Liver (tissue), 9 donors: ENCODE data around the gene AS3MT. TPM values are rescaled to one million over a fixed set of nuclear protein-coding genes. Genes with fewer than 3 reads are reported as not detected.
"Not testable (repeated sequence)": the region's sequence is repeated elsewhere in the genome, so short reads cannot be mapped to it uniquely, and the experiment has no call there.

Experiments
- DNase-seq: peaks from one replicate; pipeline ENCODE4 v3.0.0-alpha.2; 2017; ENCODE audit warnings: low spot score
- H3K27ac ChIP-seq, 2 donors: one replicate each; pipeline ENCODE4 v1.7.0; 2013; ENCODE audit warnings: inconsistent platforms in 2 of 2, low read length in 2 of 2, control low read depth in 1 of 2, low read depth in 1 of 2, mild to moderate bottlenecking in 1 of 2
- H3K27me3 ChIP-seq, 4 donors: one replicate each; pipeline versions ENCODE4 v1.6.1 to v1.7.0; 2013; ENCODE audit warnings: low read length in 3 of 4, inconsistent platforms in 1 of 4, mild to moderate bottlenecking in 1 of 4, moderate library complexity in 1 of 4; ENCODE audit not compliant: control insufficient read depth in 4 of 4, insufficient read depth in 4 of 4
- H3K36me3 ChIP-seq, 4 donors: one replicate each; pipeline versions ENCODE4 v1.6.1 to v1.7.0; 2013; ENCODE audit warnings: low read length in 3 of 4, mild to moderate bottlenecking in 3 of 4, low read depth in 1 of 4, moderate library complexity in 1 of 4; ENCODE audit not compliant: control insufficient read depth in 4 of 4, insufficient read depth in 3 of 4
- H3K4me1 ChIP-seq, 4 donors: one replicate each; pipeline versions ENCODE4 v1.6.1 to v1.7.0; 2013; ENCODE audit warnings: low read length in 3 of 4, mild to moderate bottlenecking in 3 of 4, moderate library complexity in 1 of 4; ENCODE audit not compliant: control insufficient read depth in 4 of 4, insufficient read depth in 4 of 4
- H3K4me3 ChIP-seq, 3 donors: one replicate each; pipeline versions ENCODE4 v1.6.1 to v1.7.0; 2013; ENCODE audit warnings: low read length in 3 of 3, control low read depth in 1 of 3, low read depth in 1 of 3, mild to moderate bottlenecking in 1 of 3
- H3K9ac ChIP-seq, 2 donors: one replicate each; pipeline ENCODE4 v1.7.0; 2013; ENCODE audit warnings: low read length in 2 of 2, mild to moderate bottlenecking in 2 of 2, moderate library complexity in 2 of 2, control low read depth in 1 of 2, low read depth in 1 of 2
- H3K9me3 ChIP-seq, 4 donors: one replicate each; pipeline versions ENCODE4 v1.6.1 to v1.7.0; 2013; ENCODE audit warnings: low read length in 3 of 4; ENCODE audit not compliant: control insufficient read depth in 4 of 4
- EGR1 ChIP-seq, 2 donors: IDR thresholded peaks; 2 replicates each; pipeline ENCODE4 v1.6.1; 2016 to 2018; ENCODE audit warnings: antibody characterized with exemption in 2 of 2, low read depth in 2 of 2
- FOXA1 ChIP-seq: IDR thresholded peaks from 2 replicates; pipeline ENCODE4 v1.6.1; 2016; ENCODE audit warnings: antibody characterized with exemption
- FOXA2 ChIP-seq: IDR thresholded peaks from 2 replicates; pipeline ENCODE4 v1.6.1; 2016; ENCODE audit warnings: antibody characterized with exemption
- GABPA ChIP-seq, 2 donors: IDR thresholded peaks in 1 of 2; conservative IDR thresholded peaks in 1 of 2; 2 replicates each; pipeline ENCODE4 v1.6.1; 2016; ENCODE audit warnings: antibody characterized with exemption in 2 of 2, mild to moderate bottlenecking in 1 of 2, moderate library complexity in 1 of 2
- HNF4A ChIP-seq, 2 donors: conservative IDR thresholded peaks; 2 replicates each; pipeline ENCODE4 v1.6.1; 2016; ENCODE audit warnings: antibody characterized with exemption in 2 of 2, mild to moderate bottlenecking in 2 of 2
- HNF4G ChIP-seq: IDR thresholded peaks from 2 replicates; pipeline ENCODE4 v1.6.1; 2016; ENCODE audit warnings: antibody characterized with exemption
- JUND ChIP-seq, 2 donors: IDR thresholded peaks; 2 replicates each; pipeline ENCODE4 v1.6.1; 2016; ENCODE audit warnings: antibody characterized with exemption in 2 of 2
- NR2F2 ChIP-seq: IDR thresholded peaks from 2 replicates; pipeline ENCODE4 v1.6.1; 2016; ENCODE audit warnings: antibody characterized with exemption
- RAD21 ChIP-seq, 2 donors: IDR thresholded peaks; 2 replicates each; pipeline ENCODE4 v1.6.1; 2016; ENCODE audit warnings: antibody characterized with exemption in 2 of 2, mild to moderate bottlenecking in 2 of 2
- RXRA ChIP-seq, 2 donors: IDR thresholded peaks; 2 replicates each; pipeline ENCODE4 v1.6.1; 2017 to 2018; ENCODE audit warnings: antibody characterized with exemption in 2 of 2, mild to moderate bottlenecking in 1 of 2
- SP1 ChIP-seq: IDR thresholded peaks from 2 replicates; pipeline ENCODE4 v1.6.1; 2018; ENCODE audit warnings: antibody characterized with exemption, mild to moderate bottlenecking
- TAF1 ChIP-seq: conservative IDR thresholded peaks from 2 replicates; pipeline ENCODE4 v1.6.1; 2016; ENCODE audit warnings: antibody characterized with exemption, mild to moderate bottlenecking
- YY1 ChIP-seq: IDR thresholded peaks from 2 replicates; pipeline ENCODE4 v1.6.1; 2016; ENCODE audit warnings: antibody characterized with exemption, mild to moderate bottlenecking
- WGBS: extraction: QIAGEN DNeasy Blood & Tissue Kit; methylation state at CpG from one replicate; pipeline ENCODE4 v1.1.7; 2013; 5-methylcytosine and 5-hydroxymethylcytosine counted together
- polyA plus RNA-seq, 2 donors: library from polyadenylated mRNA; stranded (reverse) in 1 of 2; unstranded in 1 of 2; fragments of 200-250 nt in 1 of 2; fragments of >200 nt in 1 of 2; fragmentation: Nextera tagmentation in 1 of 2; extraction: Ambion mirVana in 1 of 2; gene quantifications; one replicate each; pipeline versions ENCODE4 v1.2.1 to v1.2.3, GENCODE V29; 2013 to 2015
- total RNA-seq, 2 donors: library from RNA; depleted of rRNA; stranded (reverse); fragments of >200 nt; gene quantifications; one replicate each; pipeline ENCODE4 v1.2.3, GENCODE V29; 2014
- TF ChIP-seq, protein P1 (sequence below): fragments of 150-350 bp; IDR thresholded peaks from 2 replicates; pipeline ENCODE4 v1.5.1; 2017; ENCODE audit warnings: improper control_type of control experiment, low read depth, low read length; ENCODE audit not compliant: missing input control
- TF ChIP-seq, protein P2 (sequence below): IDR thresholded peaks from 2 replicates; pipeline ENCODE4 v1.6.1; 2016; ENCODE audit warnings: antibody characterized with exemption
- TF ChIP-seq, protein P3 (sequence below): IDR thresholded peaks from 2 replicates; pipeline ENCODE4 v1.6.1; 2016; ENCODE audit warnings: antibody characterized with exemption
- TF ChIP-seq, protein P4 (sequence below): IDR thresholded peaks from 2 replicates; pipeline ENCODE4 v1.6.1; 2016; ENCODE audit warnings: antibody characterized with exemption, mild to moderate bottlenecking
- TF ChIP-seq, protein P5 (sequence below): IDR thresholded peaks from 2 replicates; pipeline ENCODE4 v1.6.1; 2016; ENCODE audit warnings: antibody characterized with exemption
- donor health status: healthy.
- donor health status: healthy.
- donor health status: healthy.
- donor health status: healthy.
- donor health status: healthy.

AS3MT gene
- total and polyA plus RNA-seq, 4 donors = 13.4 to 38.1 (median 16.2) TPM

DNA sequence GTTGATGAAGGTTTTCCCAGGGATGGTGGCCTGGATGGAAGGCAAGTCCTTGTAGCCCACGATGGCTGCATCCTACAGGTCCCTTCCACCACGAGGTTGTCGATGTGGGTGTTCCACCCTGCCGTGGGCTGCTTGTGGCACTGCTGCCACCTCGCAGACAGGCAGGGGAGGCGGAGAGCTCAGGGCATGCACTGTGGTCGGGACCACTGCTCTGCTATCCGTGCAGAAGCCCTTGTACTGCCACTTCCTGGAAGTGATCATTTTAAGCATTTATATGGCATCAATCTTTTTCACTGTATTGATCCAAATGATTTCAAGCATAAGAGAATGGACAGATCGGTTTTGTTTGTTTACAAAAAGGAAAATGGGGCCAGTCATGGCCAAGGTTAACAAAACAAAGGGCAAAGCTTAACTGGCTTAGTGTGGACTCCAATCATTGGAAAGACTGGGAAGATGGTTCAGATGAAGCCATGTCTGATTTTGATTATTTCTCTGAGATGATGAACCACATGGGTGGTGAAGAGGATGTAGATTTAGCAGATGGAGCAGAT, 23.8 kb upstream of the AS3MT start (continued):
- TF ChIP-seq, protein P1, sequence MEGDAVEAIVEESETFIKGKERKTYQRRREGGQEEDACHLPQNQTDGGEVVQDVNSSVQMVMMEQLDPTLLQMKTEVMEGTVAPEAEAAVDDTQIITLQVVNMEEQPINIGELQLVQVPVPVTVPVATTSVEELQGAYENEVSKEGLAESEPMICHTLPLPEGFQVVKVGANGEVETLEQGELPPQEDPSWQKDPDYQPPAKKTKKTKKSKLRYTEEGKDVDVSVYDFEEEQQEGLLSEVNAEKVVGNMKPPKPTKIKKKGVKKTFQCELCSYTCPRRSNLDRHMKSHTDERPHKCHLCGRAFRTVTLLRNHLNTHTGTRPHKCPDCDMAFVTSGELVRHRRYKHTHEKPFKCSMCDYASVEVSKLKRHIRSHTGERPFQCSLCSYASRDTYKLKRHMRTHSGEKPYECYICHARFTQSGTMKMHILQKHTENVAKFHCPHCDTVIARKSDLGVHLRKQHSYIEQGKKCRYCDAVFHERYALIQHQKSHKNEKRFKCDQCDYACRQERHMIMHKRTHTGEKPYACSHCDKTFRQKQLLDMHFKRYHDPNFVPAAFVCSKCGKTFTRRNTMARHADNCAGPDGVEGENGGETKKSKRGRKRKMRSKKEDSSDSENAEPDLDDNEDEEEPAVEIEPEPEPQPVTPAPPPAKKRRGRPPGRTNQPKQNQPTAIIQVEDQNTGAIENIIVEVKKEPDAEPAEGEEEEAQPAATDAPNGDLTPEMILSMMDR = no peak

DNA sequence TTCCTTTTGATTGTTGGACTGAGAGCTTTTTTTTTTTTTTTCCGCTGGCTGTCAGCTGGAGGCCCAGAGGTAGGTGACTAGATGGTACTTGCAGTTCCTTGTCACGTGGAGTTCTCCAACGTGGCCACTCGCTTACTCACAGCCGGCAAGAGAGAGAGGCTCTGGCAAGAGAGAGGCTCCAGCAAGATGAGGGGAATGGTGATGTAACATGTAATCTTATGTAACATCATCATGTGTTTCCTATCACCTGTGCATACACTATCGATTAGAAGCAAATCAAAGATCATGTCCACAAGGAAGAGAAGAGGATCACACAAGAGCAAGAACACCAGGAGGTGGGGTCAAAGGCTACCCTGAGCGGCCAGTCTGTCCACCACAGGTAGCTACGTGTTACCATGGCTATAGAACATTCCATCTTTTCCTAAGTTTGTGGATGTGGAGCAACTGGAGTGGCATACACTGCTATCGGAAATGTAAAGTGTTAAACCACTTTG, 19.2 kb upstream of the AS3MT start:
- Histone ChIP-seq H3K9ac (no peak overlapping the region), H3K27ac (peak overlapping the region; percentile 72 to 80), H3K9me3 (peaks cover 0 to 4% (median 0%) of the 10 kb centered on the region in 4 donors), H3K36me3 (no peaks in the 10 kb centered on the region), H3K4me3 (no peak overlapping the region), H3K4me1 (peaks cover under 1 to 17% (median 8%) of the 10 kb centered on the region in 4 donors), H3K27me3 (no peaks in the 10 kb centered on the region)
- no peak for DNase-seq
- TF ChIP-seq, protein P2, sequence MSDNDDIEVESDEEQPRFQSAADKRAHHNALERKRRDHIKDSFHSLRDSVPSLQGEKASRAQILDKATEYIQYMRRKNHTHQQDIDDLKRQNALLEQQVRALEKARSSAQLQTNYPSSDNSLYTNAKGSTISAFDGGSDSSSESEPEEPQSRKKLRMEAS = peak; percentile 99
- TF ChIP-seq HNF4A (conservative IDR thresholded peaks at IDR 0.05) = peak; percentile 94 to 97
- TF ChIP-seq FOXA1 = peak; percentile 74
- TF ChIP-seq HNF4G = peak; percentile 82
- TF ChIP-seq YY1 = peak; percentile 93
- TF ChIP-seq, protein P3, sequence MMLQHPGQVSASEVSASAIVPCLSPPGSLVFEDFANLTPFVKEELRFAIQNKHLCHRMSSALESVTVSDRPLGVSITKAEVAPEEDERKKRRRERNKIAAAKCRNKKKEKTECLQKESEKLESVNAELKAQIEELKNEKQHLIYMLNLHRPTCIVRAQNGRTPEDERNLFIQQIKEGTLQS = peak; percentile 98
- peak; percentile 84 for TF ChIP-seq NR2F2
- no peak for TF ChIP-seq TAF1
- peak; percentile 93 for TF ChIP-seq RXRA (IDR thresholded peaks at IDR 0.05)
- peak; percentile 52 to 57 for TF ChIP-seq RAD21 (IDR thresholded peaks at IDR 0.05)
- peak; percentile 67 to 90 for TF ChIP-seq EGR1 (IDR thresholded peaks at IDR 0.05; ENCODE audit: low read depth in 2 of 2)
- peak in 1 of 2 donors; percentile 71 for TF ChIP-seq GABPA (IDR thresholded peaks at IDR 0.05 in 1 of 2, conservative IDR thresholded peaks at IDR 0.05 in 1 of 2)
- TF ChIP-seq, protein P4, sequence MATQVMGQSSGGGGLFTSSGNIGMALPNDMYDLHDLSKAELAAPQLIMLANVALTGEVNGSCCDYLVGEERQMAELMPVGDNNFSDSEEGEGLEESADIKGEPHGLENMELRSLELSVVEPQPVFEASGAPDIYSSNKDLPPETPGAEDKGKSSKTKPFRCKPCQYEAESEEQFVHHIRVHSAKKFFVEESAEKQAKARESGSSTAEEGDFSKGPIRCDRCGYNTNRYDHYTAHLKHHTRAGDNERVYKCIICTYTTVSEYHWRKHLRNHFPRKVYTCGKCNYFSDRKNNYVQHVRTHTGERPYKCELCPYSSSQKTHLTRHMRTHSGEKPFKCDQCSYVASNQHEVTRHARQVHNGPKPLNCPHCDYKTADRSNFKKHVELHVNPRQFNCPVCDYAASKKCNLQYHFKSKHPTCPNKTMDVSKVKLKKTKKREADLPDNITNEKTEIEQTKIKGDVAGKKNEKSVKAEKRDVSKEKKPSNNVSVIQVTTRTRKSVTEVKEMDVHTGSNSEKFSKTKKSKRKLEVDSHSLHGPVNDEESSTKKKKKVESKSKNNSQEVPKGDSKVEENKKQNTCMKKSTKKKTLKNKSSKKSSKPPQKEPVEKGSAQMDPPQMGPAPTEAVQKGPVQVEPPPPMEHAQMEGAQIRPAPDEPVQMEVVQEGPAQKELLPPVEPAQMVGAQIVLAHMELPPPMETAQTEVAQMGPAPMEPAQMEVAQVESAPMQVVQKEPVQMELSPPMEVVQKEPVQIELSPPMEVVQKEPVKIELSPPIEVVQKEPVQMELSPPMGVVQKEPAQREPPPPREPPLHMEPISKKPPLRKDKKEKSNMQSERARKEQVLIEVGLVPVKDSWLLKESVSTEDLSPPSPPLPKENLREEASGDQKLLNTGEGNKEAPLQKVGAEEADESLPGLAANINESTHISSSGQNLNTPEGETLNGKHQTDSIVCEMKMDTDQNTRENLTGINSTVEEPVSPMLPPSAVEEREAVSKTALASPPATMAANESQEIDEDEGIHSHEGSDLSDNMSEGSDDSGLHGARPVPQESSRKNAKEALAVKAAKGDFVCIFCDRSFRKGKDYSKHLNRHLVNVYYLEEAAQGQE = peak; percentile 76
- peak; percentile 74 for TF ChIP-seq FOXA2
- TF ChIP-seq, protein P1 = no peak
- TF ChIP-seq, protein P5, sequence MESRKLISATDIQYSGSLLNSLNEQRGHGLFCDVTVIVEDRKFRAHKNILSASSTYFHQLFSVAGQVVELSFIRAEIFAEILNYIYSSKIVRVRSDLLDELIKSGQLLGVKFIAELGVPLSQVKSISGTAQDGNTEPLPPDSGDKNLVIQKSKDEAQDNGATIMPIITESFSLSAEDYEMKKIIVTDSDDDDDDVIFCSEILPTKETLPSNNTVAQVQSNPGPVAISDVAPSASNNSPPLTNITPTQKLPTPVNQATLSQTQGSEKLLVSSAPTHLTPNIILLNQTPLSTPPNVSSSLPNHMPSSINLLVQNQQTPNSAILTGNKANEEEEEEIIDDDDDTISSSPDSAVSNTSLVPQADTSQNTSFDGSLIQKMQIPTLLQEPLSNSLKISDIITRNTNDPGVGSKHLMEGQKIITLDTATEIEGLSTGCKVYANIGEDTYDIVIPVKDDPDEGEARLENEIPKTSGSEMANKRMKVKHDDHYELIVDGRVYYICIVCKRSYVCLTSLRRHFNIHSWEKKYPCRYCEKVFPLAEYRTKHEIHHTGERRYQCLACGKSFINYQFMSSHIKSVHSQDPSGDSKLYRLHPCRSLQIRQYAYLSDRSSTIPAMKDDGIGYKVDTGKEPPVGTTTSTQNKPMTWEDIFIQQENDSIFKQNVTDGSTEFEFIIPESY = peak; percentile 96
- peak; percentile 88 to 92 for TF ChIP-seq JUND (IDR thresholded peaks at IDR 0.05)
- TF ChIP-seq SP1 = peak; percentile 91
- WGBS = 37% methylated on average over 9 of the region's 9 CpGs

DNA sequence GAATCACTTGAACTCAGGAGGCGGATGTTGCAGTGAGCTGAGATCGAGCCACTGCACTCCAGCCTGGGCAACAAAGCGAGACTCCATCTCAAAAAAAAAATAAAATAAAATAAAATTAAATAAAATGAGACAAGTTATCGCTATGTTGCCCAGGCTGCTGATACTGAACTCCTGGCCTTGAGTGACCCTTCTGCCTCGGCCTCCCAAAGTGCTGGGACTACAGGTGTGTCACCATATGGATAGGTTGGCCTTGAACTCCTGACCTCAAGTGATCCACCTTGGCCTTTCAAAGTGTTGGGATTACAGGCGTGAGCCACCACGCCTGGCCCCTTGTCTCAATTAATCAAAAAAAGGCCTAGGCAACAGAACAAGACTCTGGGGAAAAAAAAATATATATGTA, 16.0 kb upstream of the AS3MT start:
- H3K36me3 ChIP-seq, H3K9me3 ChIP-seq, H3K27ac ChIP-seq, H3K9ac ChIP-seq, DNase-seq, H3K27me3 ChIP-seq, H3K4me3 ChIP-seq: not testable (repeated sequence)
- peaks cover 3 to 22% (median 9%) of the 10 kb centered on the region in 4 donors for H3K4me1 ChIP-seq
- 93% methylated on average over 7 of the region's 7 CpGs for WGBS
